H1 (cell line): ENCODE results near the gene SECISBP2. TPM values are rescaled to one million over a fixed set of nuclear protein-coding genes. Genes with fewer than 3 reads are reported as not detected.

Source experiments
- CTCF ChIA-PET: fragments of 300-600 bp; sonication (Branson Sonifier 250); formaldehyde crosslinking; loops from one replicate; lab custom pipeline; 2021; ENCODE audit not compliant: partially characterized antibody; lab: Charles Lee
- POLR2A ChIA-PET: fragments of 300-600 bp; sonication (Branson Sonifier 250); formaldehyde crosslinking; loops from one replicate; lab custom pipeline; 2021; ENCODE audit warnings: inconsistent platforms; ENCODE audit not compliant: partially characterized antibody; lab: Charles Lee
- DNase-seq, 2 experiments: peaks; one replicate each; pipeline versions ENCODE4 v3.0.0 to v3.0.0-alpha.2; 2010 to 2022; ENCODE audit warnings: low spot score in 2 of 2, low read depth in 1 of 2, mixed read lengths in 1 of 2
- FAIRE-seq: peaks from 2 replicates; lab custom pipeline; 2011; peaks lifted over from hg19 to GRCh38; lab: Jason Lieb, UNC
- H2AFZ ChIP-seq: 2 replicates; pipeline ENCODE4 v1.8.1; 2012; ENCODE audit warnings: low read length, inconsistent platforms
- H2AK5ac ChIP-seq: 2 replicates; pipeline ENCODE4 v1.6.1; 2013; ENCODE audit warnings: low read depth, low read length
- H2BK120ac ChIP-seq: replicated peaks from 2 replicates; pipeline ENCODE3; 2013; ENCODE audit warnings: low read depth, low read length, inconsistent platforms
- H2BK12ac ChIP-seq: 2 replicates; pipeline ENCODE4 v1.6.1; 2013; ENCODE audit warnings: low read depth, low read length
- H2BK15ac ChIP-seq: 2 replicates; pipeline ENCODE4 v1.6.1; 2013; ENCODE audit warnings: low read length
- H2BK20ac ChIP-seq: 2 replicates; pipeline ENCODE4 v1.6.1; 2013; ENCODE audit warnings: low read length
- H2BK5ac ChIP-seq: 2 replicates; pipeline ENCODE4 v1.6.1; 2013; ENCODE audit warnings: low read depth, low read length
- H3K14ac ChIP-seq: 2 replicates; pipeline ENCODE4 v1.6.1; 2013; ENCODE audit warnings: inconsistent platforms; ENCODE audit not compliant: insufficient read length
- H3K18ac ChIP-seq: 2 replicates; pipeline ENCODE4 v1.6.1; 2013; ENCODE audit warnings: low read length; ENCODE audit errors: extremely low read depth
- H3K23ac ChIP-seq: 2 replicates; pipeline ENCODE4 v1.6.1; 2013; ENCODE audit warnings: inconsistent platforms; ENCODE audit not compliant: insufficient read length
- H3K23me2 ChIP-seq: 2 replicates; pipeline ENCODE4 v1.6.1; 2013; ENCODE audit warnings: low read depth, low read length
- H3K27ac ChIP-seq: 2 replicates; pipeline ENCODE4 v1.6.1; 2011; ENCODE audit warnings: low read depth, low read length, inconsistent platforms
- H3K27me3 ChIP-seq, 4 experiments: replicated peaks in 1 of 4; 1 replicate in 1 of 4; 2 replicates in 3 of 4; pipeline versions ENCODE4 v1.6.1 to v1.8.1; 2011 to 2013; ENCODE audit warnings: low read length in 3 of 4, mild to moderate bottlenecking in 3 of 4, inconsistent platforms in 2 of 4, mixed read lengths in 2 of 4, moderate library complexity in 1 of 4; ENCODE audit not compliant: control insufficient read depth in 3 of 4, insufficient read depth in 3 of 4; ENCODE audit errors: extremely low read depth in 1 of 4
- H3K36me3 ChIP-seq, 4 experiments: 2 replicates each; pipeline versions ENCODE4 v1.6.1 to v1.8.1; 2011 to 2013; ENCODE audit warnings: mild to moderate bottlenecking in 4 of 4, low read length in 3 of 4, moderate library complexity in 2 of 4, control low read depth in 1 of 4, inconsistent platforms in 1 of 4; ENCODE audit not compliant: insufficient read depth in 4 of 4, control insufficient read depth in 2 of 4
- H3K4ac ChIP-seq: replicated peaks from 2 replicates; pipeline ENCODE3; 2013; ENCODE audit warnings: low read length, low read depth, mixed read lengths, inconsistent platforms; ENCODE audit not compliant: insufficient read length
- H3K4me1 ChIP-seq, 4 experiments: replicated peaks in 1 of 4; 1 replicate in 1 of 4; 2 replicates in 3 of 4; pipeline versions ENCODE4 v1.6.1 to v1.8.1; 2011 to 2013; ENCODE audit warnings: low read length in 3 of 4, inconsistent platforms in 2 of 4, mixed read lengths in 1 of 4; ENCODE audit not compliant: insufficient read depth in 4 of 4, control insufficient read depth in 3 of 4
- H3K4me2 ChIP-seq, 2 experiments: 2 replicates each; pipeline versions ENCODE4 v1.6.1 to v1.8.1; 2011 to 2013; ENCODE audit warnings: low read depth in 2 of 2, low read length in 2 of 2, control low read depth in 1 of 2, inconsistent platforms in 1 of 2, mild to moderate bottlenecking in 1 of 2; ENCODE audit not compliant: insufficient read depth in 1 of 2
- H3K4me3 ChIP-seq, 4 experiments: fragments of 200-600, 300-600 bp in 1 of 4; sonication (generic), shearing (Covaris generic), sonication (Bioruptor Twin) in 1 of 4; 2 replicates each; pipeline versions ENCODE4 v1.5.1 to v1.8.1; 2011 to 2016; ENCODE audit warnings: low read length in 4 of 4, low read depth in 3 of 4, control low read depth in 2 of 4, inconsistent platforms in 2 of 4, mild to moderate bottlenecking in 2 of 4, mixed read lengths in 1 of 4, moderate library complexity in 1 of 4; ENCODE audit not compliant: insufficient read depth in 2 of 4; ENCODE audit errors: extremely low read depth in 1 of 4
- H3K56ac ChIP-seq: replicated peaks from 2 replicates; pipeline ENCODE3; 2013; ENCODE audit warnings: low read depth, mild to moderate bottlenecking, mixed read lengths, low read length, inconsistent platforms; ENCODE audit not compliant: insufficient read length
- H3K79me1 ChIP-seq: 2 replicates; pipeline ENCODE4 v1.6.1; 2013; ENCODE audit warnings: low read depth, low read length, control low read depth
- H3K79me2 ChIP-seq, 2 experiments: 2 replicates each; pipeline versions ENCODE4 v1.6.1 to v1.8.1; 2012 to 2013; ENCODE audit warnings: low read length in 2 of 2, mild to moderate bottlenecking in 2 of 2, inconsistent platforms in 1 of 2; ENCODE audit not compliant: insufficient read depth in 2 of 2, control insufficient read depth in 1 of 2
- H3K9ac ChIP-seq, 4 experiments: replicated peaks in 1 of 4; 1 replicate in 1 of 4; 2 replicates in 3 of 4; pipeline versions ENCODE4 v1.6.1 to v1.8.1; 2011 to 2013; ENCODE audit warnings: low read depth in 3 of 4, low read length in 3 of 4, control low read depth in 2 of 4, mild to moderate bottlenecking in 2 of 4, moderate library complexity in 2 of 4, inconsistent platforms in 1 of 4; ENCODE audit errors: extremely low read depth in 1 of 4
- H3K9me3 ChIP-seq, 2 experiments: 2 replicates each; pipeline versions ENCODE4 v1.6.1 to v1.8.1; 2012 to 2013; ENCODE audit warnings: mild to moderate bottlenecking in 2 of 2, moderate library complexity in 2 of 2, control low read depth in 1 of 2, inconsistent platforms in 1 of 2, low read depth in 1 of 2, low read length in 1 of 2, mixed read lengths in 1 of 2; ENCODE audit not compliant: insufficient read depth in 2 of 2
- H4K20me1 ChIP-seq, 2 experiments: replicated peaks in 1 of 2; 2 replicates each; pipeline versions ENCODE3 to v1.8.1; 2011 to 2013; ENCODE audit warnings: inconsistent platforms in 2 of 2, low read length in 2 of 2, mild to moderate bottlenecking in 1 of 2; ENCODE audit not compliant: insufficient read depth in 2 of 2, control insufficient read depth in 1 of 2
- H4K5ac ChIP-seq: 2 replicates; pipeline ENCODE4 v1.6.1; 2013; ENCODE audit warnings: low read length, low read depth, mixed read lengths, inconsistent platforms; ENCODE audit not compliant: insufficient read length
- H4K8ac ChIP-seq: 2 replicates; pipeline ENCODE4 v1.8.0; 2013; ENCODE audit warnings: mild to moderate bottlenecking, moderate library complexity, low read length, inconsistent platforms; ENCODE audit not compliant: insufficient read depth; ENCODE audit errors: extremely low read depth
- H4K91ac ChIP-seq: replicated peaks from 2 replicates; pipeline ENCODE3; 2013; ENCODE audit warnings: low read length, mixed read lengths, inconsistent platforms; ENCODE audit not compliant: insufficient read length
- BCL11A ChIP-seq, 2 experiments: IDR thresholded peaks; one replicate each; pipeline ENCODE4 v1.6.1; 2011; ENCODE audit warnings: low read depth in 2 of 2, low read length in 2 of 2, mild to moderate bottlenecking in 2 of 2
- CBX8 ChIP-seq: fragments of 300-800, 300-1000 bp; sonication (generic); IDR thresholded peaks from 2 replicates; pipeline ENCODE4 v1.7.1; 2016; ENCODE audit warnings: low read depth, low read length, borderline replicate concordance
- CREB1 ChIP-seq: IDR thresholded peaks from 2 replicates; pipeline ENCODE4 v1.6.1; 2012; ENCODE audit warnings: inconsistent platforms
- EP300 ChIP-seq, 2 experiments: IDR thresholded peaks; 1 replicate in 1 of 2; 2 replicates in 1 of 2; pipeline ENCODE4 v1.6.1; 2011 to 2012; ENCODE audit warnings: low read depth in 2 of 2, low read length in 2 of 2, mild to moderate bottlenecking in 2 of 2, borderline replicate concordance in 1 of 2, inconsistent platforms in 1 of 2, moderate library complexity in 1 of 2
- GTF2F1 ChIP-seq: IDR thresholded peaks from 2 replicates; pipeline ENCODE4 v1.6.1; 2012; ENCODE audit warnings: low read depth, low read length, improper control_type of control experiment, borderline replicate concordance
- WGBS, 2 experiments: shearing (Covaris generic) in 1 of 2; methylation state at CpG; one replicate each; pipeline versions ENCODE4 v1.1.6 to v1.1.7; 2013 to 2015; ENCODE audit warnings: low lambda C conversion rate in 2 of 2, mixed read lengths in 2 of 2, inconsistent platforms in 1 of 2, low coverage in 1 of 2, missing lambda C conversion rate in 1 of 2; ENCODE audit not compliant: insufficient replicate concordance in 2 of 2, insufficient coverage in 1 of 2, insufficient read length in 1 of 2; ENCODE audit errors: extremely low coverage in 1 of 2, missing lambda C conversion rate in 1 of 2; 5-methylcytosine and 5-hydroxymethylcytosine counted together
- polyA plus RNA-seq, 7 experiments: library from polyadenylated mRNA; depleted of rRNA in 3 of 7; stranded (reverse) in 5 of 7; unstranded in 2 of 7; fragments of >200 nt in 5 of 7; fragments of 200-250 nt in 2 of 7; gene quantifications; 1 replicate in 5 of 7; 2 replicates in 1 of 7; 4 replicates in 1 of 7; pipeline versions ENCODE4 v1.2.1 to v1.2.3, GENCODE V29; 2011 to 2013; ENCODE audit warnings: missing spikeins in 2 of 7, mixed read lengths in 2 of 7
- total RNA-seq: library from RNA; stranded (reverse); fragmentation: NEBNext Ultra II Directional; extraction: Animal tissue kit (Norgen Biotek cat#: 25700); gene quantifications from 2 replicates; pipeline ENCODE4 v1.2.1, GENCODE V29; 2021

Gene SECISBP2
- total and polyA plus RNA-seq, 2 of the 8 experiments (the other 6 are each of a cell fraction or from before 2014, with no cell fraction given): 39.0 to 61.7 TPM

GRCh38 chr9:89351584-89352300 lies 33.4 kb downstream of the SECISBP2 start:
- no peak overlapping the region for H3K56ac ChIP-seq
- H3K27ac ChIP-seq: no peak overlapping the region
- no peak overlapping the region for H2BK12ac ChIP-seq
- no peak overlapping the region for H3K23ac ChIP-seq
- H2BK120ac ChIP-seq: no peak overlapping the region
- no peak overlapping the region for H4K91ac ChIP-seq
- H3K4me2 ChIP-seq: no peak overlapping the region
- no peaks in the 10 kb centered on the region for H3K79me2 ChIP-seq
- H3K27me3 ChIP-seq: no peaks in the 10 kb centered on the region
- H3K18ac ChIP-seq: no peak overlapping the region
- no peaks in the 10 kb centered on the region for H3K23me2 ChIP-seq
- H2BK20ac ChIP-seq: no peak overlapping the region
- H3K4ac ChIP-seq: no peak overlapping the region
- H3K9ac ChIP-seq: no peak overlapping the region
- DNase-seq (no peak), FAIRE-seq (no peak)
- H3K9me3 ChIP-seq: no peaks in the 10 kb centered on the region
- no peak overlapping the region for H2AK5ac ChIP-seq
- H3K14ac ChIP-seq: no peak overlapping the region
- H4K8ac ChIP-seq: no peak overlapping the region
- H3K79me1 ChIP-seq: peaks cover 2% of the 10 kb centered on the region
- ChIA-PET CTCF (no interaction called here), POLR2A (interaction anchor here (0.9 to 1.3 kb wide), 2 partner anchors 15 to 24 kb away, joined by 3 to 4 read pairs; no protein-coding TSS in a partner anchor)
- H4K20me1 ChIP-seq: peaks cover 3 to 19% of the 10 kb centered on the region in 2 experiments
- H4K5ac ChIP-seq: no peak overlapping the region
- no peak overlapping the region for H3K4me3 ChIP-seq
- H3K4me1 ChIP-seq: no peaks in the 10 kb centered on the region
- peaks cover 49 to 95% (median 78%) of the 10 kb centered on the region in 4 experiments for H3K36me3 ChIP-seq
- H2AFZ ChIP-seq: no peak overlapping the region
- no peak overlapping the region for H2BK15ac ChIP-seq
- H2BK5ac ChIP-seq: no peak overlapping the region
- WGBS, 2 experiments: 89% methylated on average over 6 of the region's 6 CpGs; no CpG with 5 or more reads in 1 of the 2 experiments
- TF ChIP-seq EP300 (IDR thresholded peaks at IDR 0.05; ENCODE audit: borderline replicate concordance in 1 of 2, low read depth in 2 of 2, low read length in 2 of 2): no peak
- no peak for TF ChIP-seq GTF2F1
- TF ChIP-seq BCL11A (IDR thresholded peaks at IDR 0.05; ENCODE audit: low read depth in 2 of 2, low read length in 2 of 2): no peak
- TF ChIP-seq CBX8: no peak
- TF ChIP-seq CREB1: no peak
